HEK293 (cell line): ENCODE measurements around the gene PTCD1.

Experiments
- CTCF ChIA-PET: fragments of 350-600 bp; formaldehyde crosslinking; extraction: SDS; loops from one replicate; lab custom pipeline; 2021; ENCODE audit warnings: antibody characterized with exemption; lab: Yijun Ruan, JAX
- POLR2A ChIA-PET: fragments of 300-600 bp; formaldehyde crosslinking; extraction: SDS; loops from one replicate; lab custom pipeline; 2020; ENCODE audit warnings: antibody characterized with exemption, inconsistent platforms; lab: Yijun Ruan, JAX
- H3K27ac ChIP-seq: fragments of 200-500 bp; sonication (Bioruptor generic); 2 replicates; pipeline ENCODE4 v1.5.1; 2014; ENCODE audit warnings: low read depth, low read length, control low read depth, inconsistent platforms; ENCODE audit errors: extremely low read depth
- H3K36me3 ChIP-seq, 2 experiments: fragments of 200-500 bp in 1 of 2; sonication (Bioruptor generic) in 1 of 2; 1 replicate in 1 of 2; 2 replicates in 1 of 2; pipeline ENCODE4 v1.5.1; 2014 to 2017; ENCODE audit warnings: inconsistent platforms in 2 of 2, low read length in 2 of 2; ENCODE audit not compliant: control insufficient read depth in 2 of 2, insufficient read depth in 1 of 2
- H3K4me1 ChIP-seq: fragments of 200-500 bp; sonication (Bioruptor generic); 2 replicates; pipeline ENCODE4 v1.5.1; 2014; ENCODE audit warnings: mild to moderate bottlenecking, low read length, inconsistent platforms; ENCODE audit not compliant: control insufficient read depth, insufficient read depth
- H3K4me3 ChIP-seq: 2 replicates; pipeline ENCODE4 v1.5.1; 2011; ENCODE audit warnings: low read depth, mild to moderate bottlenecking, control low read depth, low read length, moderate library complexity
- H3K9me3 ChIP-seq: fragments of 200-500 bp; sonication (Bioruptor generic); 2 replicates; pipeline ENCODE4 v1.5.1; 2014; ENCODE audit warnings: low read depth, low read length, inconsistent platforms; ENCODE audit not compliant: control insufficient read depth, insufficient read depth
- SP3 ChIP-seq: fragments of 450-650 bp; formaldehyde crosslinking; IDR thresholded peaks from 2 replicates; pipeline ENCODE4 v1.5.1; 2016; ENCODE audit warnings: missing biosample characterization, missing genetic modification characterization
- TCF7L2 ChIP-seq: IDR thresholded peaks from 2 replicates; pipeline ENCODE4 v1.6.1; 2011; ENCODE audit warnings: low read depth, mild to moderate bottlenecking, inconsistent platforms, low read length, moderate library complexity, borderline replicate concordance
- TSHZ1 ChIP-seq: fragments of 450-650 bp; formaldehyde crosslinking; IDR thresholded peaks from 2 replicates; pipeline ENCODE4 v1.5.1; 2016; ENCODE audit warnings: missing biosample characterization, missing genetic modification characterization, borderline replicate concordance
- ZBTB20 ChIP-seq: fragments of 450-650 bp; formaldehyde crosslinking; IDR thresholded peaks from 2 replicates; pipeline ENCODE4 v1.5.1; 2016; ENCODE audit warnings: missing biosample characterization, missing genetic modification characterization
- ZBTB26 ChIP-seq: fragments of 450-650 bp; formaldehyde crosslinking; optimal IDR thresholded peaks from 2 replicates; pipeline ENCODE3; 2016; ENCODE audit warnings: missing biosample characterization, mild to moderate bottlenecking, missing genetic modification characterization
- ZBTB8A ChIP-seq: fragments of 450-650 bp; formaldehyde crosslinking; IDR thresholded peaks from 2 replicates; pipeline ENCODE4 v1.5.1; 2016; ENCODE audit warnings: missing biosample characterization, missing genetic modification characterization
- ZNF10 ChIP-seq: fragments of 450-650 bp; formaldehyde crosslinking; IDR thresholded peaks from 2 replicates; pipeline ENCODE4 v1.5.1; 2017; ENCODE audit warnings: missing biosample characterization, missing genetic modification characterization
- ZNF211 ChIP-seq: fragments of 450-650 bp; formaldehyde crosslinking; IDR thresholded peaks from 2 replicates; pipeline ENCODE4 v1.5.1; 2016; ENCODE audit warnings: low read depth, missing biosample characterization, missing genetic modification characterization
- ZNF324 ChIP-seq: fragments of 450-650 bp; formaldehyde crosslinking; IDR thresholded peaks from 2 replicates; pipeline ENCODE4 v1.5.1; 2016; ENCODE audit warnings: missing biosample characterization, missing genetic modification characterization
- ZNF398 ChIP-seq: fragments of 450-650 bp; formaldehyde crosslinking; IDR thresholded peaks from 2 replicates; pipeline ENCODE4 v1.5.1; 2017; ENCODE audit warnings: missing biosample characterization, missing genetic modification characterization
- ZNF600 ChIP-seq: fragments of 450-650 bp; formaldehyde crosslinking; IDR thresholded peaks from 2 replicates; pipeline ENCODE4 v1.5.1; 2016; ENCODE audit warnings: missing biosample characterization, missing genetic modification characterization
- ZNF610 ChIP-seq: fragments of 450-650 bp; formaldehyde crosslinking; IDR thresholded peaks from 2 replicates; pipeline ENCODE4 v1.5.1; 2016; ENCODE audit warnings: missing biosample characterization, missing genetic modification characterization, borderline replicate concordance
- TF ChIP-seq, protein P1 (sequence below): fragments of 450-650 bp; formaldehyde crosslinking; conservative IDR thresholded peaks from 2 replicates; pipeline ENCODE4 v1.5.1; 2016; ENCODE audit warnings: low read depth, missing biosample characterization, missing genetic modification characterization

Gene PTCD1

DNA sequence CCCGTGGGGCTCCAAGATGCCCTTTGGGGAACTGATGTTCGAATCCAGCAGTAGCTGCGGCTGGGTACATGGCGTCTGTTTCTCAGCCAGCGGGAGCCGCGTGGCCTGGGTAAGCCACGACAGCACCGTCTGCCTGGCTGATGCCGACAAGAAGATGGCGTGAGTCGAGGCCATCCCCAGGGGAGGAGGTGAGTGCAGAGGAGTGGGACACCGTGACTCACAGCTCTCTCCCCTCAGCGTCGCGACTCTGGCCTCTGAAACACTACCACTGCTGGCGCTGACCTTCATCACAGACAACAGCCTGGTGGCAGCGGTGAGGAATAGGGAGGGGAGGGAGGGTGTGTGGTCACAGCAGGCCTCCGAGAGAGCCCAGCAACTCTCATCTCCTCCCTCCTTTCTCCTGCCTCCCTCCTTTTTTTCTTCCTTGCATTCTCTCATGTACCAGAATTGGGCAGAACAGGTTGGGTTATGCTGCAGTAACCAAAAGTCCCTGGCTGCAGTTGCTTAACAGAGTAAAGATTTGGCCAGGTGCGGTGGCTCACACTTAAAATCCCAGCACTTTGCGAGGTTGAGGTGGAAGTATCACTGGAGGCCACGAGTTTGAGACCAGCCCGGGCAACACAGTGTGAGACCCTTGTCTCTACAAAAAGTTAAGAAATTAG is 47.5 kb downstream of the PTCD1 start (continued):
- TF ChIP-seq, protein P1, sequence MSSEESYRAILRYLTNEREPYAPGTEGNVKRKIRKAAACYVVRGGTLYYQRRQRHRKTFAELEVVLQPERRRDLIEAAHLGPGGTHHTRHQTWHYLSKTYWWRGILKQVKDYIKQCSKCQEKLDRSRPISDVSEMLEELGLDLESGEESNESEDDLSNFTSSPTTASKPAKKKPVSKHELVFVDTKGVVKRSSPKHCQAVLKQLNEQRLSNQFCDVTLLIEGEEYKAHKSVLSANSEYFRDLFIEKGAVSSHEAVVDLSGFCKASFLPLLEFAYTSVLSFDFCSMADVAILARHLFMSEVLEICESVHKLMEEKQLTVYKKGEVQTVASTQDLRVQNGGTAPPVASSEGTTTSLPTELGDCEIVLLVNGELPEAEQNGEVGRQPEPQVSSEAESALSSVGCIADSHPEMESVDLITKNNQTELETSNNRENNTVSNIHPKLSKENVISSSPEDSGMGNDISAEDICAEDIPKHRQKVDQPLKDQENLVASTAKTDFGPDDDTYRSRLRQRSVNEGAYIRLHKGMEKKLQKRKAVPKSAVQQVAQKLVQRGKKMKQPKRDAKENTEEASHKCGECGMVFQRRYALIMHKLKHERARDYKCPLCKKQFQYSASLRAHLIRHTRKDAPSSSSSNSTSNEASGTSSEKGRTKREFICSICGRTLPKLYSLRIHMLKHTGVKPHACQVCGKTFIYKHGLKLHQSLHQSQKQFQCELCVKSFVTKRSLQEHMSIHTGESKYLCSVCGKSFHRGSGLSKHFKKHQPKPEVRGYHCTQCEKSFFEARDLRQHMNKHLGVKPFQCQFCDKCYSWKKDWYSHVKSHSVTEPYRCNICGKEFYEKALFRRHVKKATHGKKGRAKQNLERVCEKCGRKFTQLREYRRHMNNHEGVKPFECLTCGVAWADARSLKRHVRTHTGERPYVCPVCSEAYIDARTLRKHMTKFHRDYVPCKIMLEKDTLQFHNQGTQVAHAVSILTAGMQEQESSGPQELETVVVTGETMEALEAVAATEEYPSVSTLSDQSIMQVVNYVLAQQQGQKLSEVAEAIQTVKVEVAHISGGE (tag by site-specific recombination) = no peak
- TF ChIP-seq ZBTB8A (tag by site-specific recombination) (no peak), ZBTB20 (tag by site-specific recombination) (no peak), ZNF600 (tag by site-specific recombination) (0 out of 2 replicates have a peak, but pooled peaks have one; percentile 15), TSHZ1 (tag by site-specific recombination) (no peak), ZNF398 (tag by site-specific recombination) (no peak), SP3 (tag by site-specific recombination) (no peak), ZBTB26 (tag by site-specific recombination) (no peak), ZNF10 (tag by site-specific recombination) (no peak)

- Histone ChIP-seq H3K36me3 (peaks cover 16 to 55% of the 10 kb centered on the region in 2 experiments; a peak in 2 of 3 replicates), H3K4me1 (no peaks in the 10 kb centered on the region), H3K27ac (no peak overlapping the region), H3K4me3 (no peak overlapping the region), H3K9me3 (no peaks in the 10 kb centered on the region)
- ChIA-PET POLR2A (interaction anchor here (0.5 to 1.8 kb wide), 5 partner anchors 9 to 49 kb away, joined by 3 to 6 read pairs (median 4); partner anchors contain the start of genes BUD31 and CPSF4), CTCF (no interaction called here)
- TF ChIP-seq ZNF10 (tag by site-specific recombination) (no peak), ZNF610 (tag by site-specific recombination) (no peak), ZNF211 (tag by site-specific recombination) (no peak), TCF7L2 (no peak), ZNF324 (no peak)
Observed at GRCh38 chr7:99389772-99390171, 48.8 kb downstream of the PTCD1 start.
